Psoas muscle (tissue), 8 donors: Measurements from ENCODE around the gene WWOX. TPM values are rescaled to one million over a fixed set of nuclear protein-coding genes. Genes with fewer than 3 reads are reported as not detected.

Experiments used
- ATAC-seq, 4 donors: fragments of 200-7000 bp; cut with Tn5 transposase; one replicate each; pipeline ENCODE4 v1.9.1; 2020; ENCODE audit warnings: moderate library complexity in 3 of 4, mild to moderate bottlenecking in 2 of 4
- DNase-seq, 2 donors: peaks; one replicate each; pipeline ENCODE4 v3.0.0-alpha.2; 2020
- H3K27ac ChIP-seq: fragments of 200-600 bp; one replicate; pipeline ENCODE4 v1.8.0; 2022
- H3K27me3 ChIP-seq, 3 donors: fragments of 200-600 bp in 1 of 3; one replicate each; pipeline versions ENCODE4 v1.6.1 to v1.8.0; 2013 to 2022; ENCODE audit warnings: low read length in 2 of 3, mild to moderate bottlenecking in 2 of 3, moderate library complexity in 1 of 3; ENCODE audit not compliant: insufficient read depth in 3 of 3
- H3K36me3 ChIP-seq, 2 donors: fragments of 200-600 bp in 1 of 2; one replicate each; pipeline versions ENCODE4 v1.6.1 to v1.8.0; 2013 to 2022; ENCODE audit warnings: low read depth in 1 of 2, mild to moderate bottlenecking in 1 of 2, moderate library complexity in 1 of 2; ENCODE audit not compliant: insufficient read depth in 1 of 2
- H3K4me1 ChIP-seq: fragments of 200-600 bp; one replicate; pipeline ENCODE4 v1.8.0; 2022
- H3K4me3 ChIP-seq: fragments of 200-600 bp; one replicate; pipeline ENCODE4 v1.8.0; 2022; ENCODE audit warnings: mild to moderate bottlenecking
- H3K9me3 ChIP-seq: fragments of 200-600 bp; one replicate; pipeline ENCODE4 v1.8.0; 2022
- CTCF ChIP-seq: fragments of 200-600 bp; IDR thresholded peaks from one replicate; pipeline ENCODE4 v1.8.0; 2022; ENCODE audit warnings: antibody characterized with exemption
- WGBS, 3 donors: extraction: QIAGEN DNeasy Blood & Tissue Kit; methylation state at CpG; one replicate each; pipeline versions ENCODE4 v1.1.6 to v1.1.7; 2013; 5-methylcytosine and 5-hydroxymethylcytosine counted together
- intact Hi-C, 2 donors: fragments of 100-400 bp; cut with DNase I; formaldehyde crosslinking; loops; one replicate each; pipeline versions ENCODE4 v1.11.0 to v1.14.2; 2022
- polyA plus RNA-seq, 3 donors: library from polyadenylated mRNA; stranded (reverse); fragments of 200-250 nt; gene quantifications; one replicate each; pipeline ENCODE4 v1.2.3, GENCODE V29; 2013
- total RNA-seq, 4 donors: library from RNA; stranded (reverse); fragmentation: NEBNext Ultra II Directional in 2 of 4; extraction: Animal tissue kit (Norgen Biotek cat#: 25700) in 2 of 4; gene quantifications; one replicate each; pipeline versions ENCODE4 v1.2.1 to v1.2.4, GENCODE V29; 2021 to 2023
- donor health status: healthy with polysubstance abuse.
- donor health status: DM: no; HTN: no; CAD: no; lungs with moderate emphysema.
- donor health status: Bipolar disorder and iron deficiency.
- donor health status: healthy.
- donor health status: DM: yes; HTN: yes; CAD: no.
- donor health status: DM: no; HTN: no; CAD: no.
- donor health status: DM: no; HTN: no; CAD: no.
- donor health status: DM: yes; HTN: yes; CAD: no.

WWOX gene
- total and polyA plus RNA-seq, 7 donors: 3.1 to 6.6 (median 5.0) TPM

- H3K4me3 ChIP-seq: no peak overlapping the region
- H3K36me3 ChIP-seq: no peaks in the 10 kb centered on the region
- DNase-seq (no peak), ATAC-seq (no peak)
- 56 to 64% (median 56%) methylated on average over 4 of the region's 4 CpGs for WGBS, 3 donors
- H3K4me1 ChIP-seq: no peaks in the 10 kb centered on the region
- no peak for TF ChIP-seq CTCF
- H3K27ac ChIP-seq: no peak overlapping the region
- H3K27me3 ChIP-seq: no peaks in the 10 kb centered on the region
- no peaks in the 10 kb centered on the region for H3K9me3 ChIP-seq
- intact Hi-C loops: no loop called here
Observed at GRCh38 chr16:78303946-78304345, 204.5 kb downstream of the WWOX start.

GRCh38 chr16:78306361-78306760 lies 206.9 kb downstream of the WWOX start:
- Histone ChIP-seq H3K4me3 (no peak overlapping the region), H3K27ac (no peak overlapping the region), H3K9me3 (no peaks in the 10 kb centered on the region), H3K4me1 (no peaks in the 10 kb centered on the region), H3K27me3 (no peaks in the 10 kb centered on the region), H3K36me3 (no peaks in the 10 kb centered on the region)
- whole genome bisulfite sequencing, 3 donors: 97 to 99% (median 97%) methylated on average over 1 of the region's 1 CpG
- intact Hi-C loops: no loop called here
- ATAC-seq (no peak), DNase-seq (no peak)
- TF ChIP-seq CTCF: no peak

- 95 to 100% (median 97%) methylated on average over 1 of the region's 1 CpG for WGBS, 3 donors
- TF ChIP-seq CTCF: no peak
- intact Hi-C loops: no loop called here
- H3K27me3 ChIP-seq: no peaks in the 10 kb centered on the region
- H3K36me3 ChIP-seq: no peaks in the 10 kb centered on the region
- H3K4me3 ChIP-seq: no peak overlapping the region
- ATAC-seq (no peak), DNase-seq (no peak)
- H3K4me1 ChIP-seq: no peaks in the 10 kb centered on the region
- H3K9me3 ChIP-seq: no peaks in the 10 kb centered on the region
- no peak overlapping the region for H3K27ac ChIP-seq
Observed at GRCh38 chr16:78307824-78308528, 208.5 kb downstream of the WWOX start.

- no peak overlapping the region for H3K4me3 ChIP-seq
- H3K9me3 ChIP-seq: no peaks in the 10 kb centered on the region
- TF ChIP-seq CTCF: no peak
- H3K27me3 ChIP-seq: no peaks in the 10 kb centered on the region
- no peaks in the 10 kb centered on the region for H3K36me3 ChIP-seq
- ATAC-seq (no peak), DNase-seq (no peak)
- intact Hi-C loops: no loop called here
- H3K4me1 ChIP-seq: no peaks in the 10 kb centered on the region
- H3K27ac ChIP-seq: no peak overlapping the region
- WGBS, 3 donors: 97 to 98% (median 97%) methylated on average over 4 of the region's 4 CpGs
Observed at GRCh38 chr16:78309763-78310162, 210.3 kb downstream of the WWOX start.

GRCh38 chr16:78310196-78310595 lies 210.7 kb downstream of the WWOX start:
- Histone ChIP-seq H3K4me1 (no peaks in the 10 kb centered on the region), H3K27me3 (no peaks in the 10 kb centered on the region), H3K36me3 (no peaks in the 10 kb centered on the region), H3K4me3 (no peak overlapping the region), H3K9me3 (no peaks in the 10 kb centered on the region), H3K27ac (no peak overlapping the region)
- no peak for ATAC-seq
- no peak for DNase-seq
- intact Hi-C loops: no loop called here
- no peak for TF ChIP-seq CTCF
- 64 to 71% (median 68%) methylated on average over 5 of the region's 5 CpGs for WGBS, 3 donors
